Ovary (tissue), 3 donors: ENCODE results near the gene PLXNA4.

Experiments used
- EP300 ChIP-seq: sonication (generic); formaldehyde crosslinking; IDR thresholded peaks from one replicate; pipeline ENCODE4 v1.6.1; 2017; ENCODE audit warnings: antibody characterized with exemption
- POLR2A ChIP-seq: fragments of 450-650 bp; IDR thresholded peaks from one replicate; pipeline ENCODE4 v1.6.1; 2017; ENCODE audit warnings: antibody characterized with exemption, mild to moderate bottlenecking, moderate library complexity
- TF ChIP-seq, protein P1 (sequence below), 3 donors: fragments of 450-650 bp in 2 of 3; fragments of 200-600 bp in 1 of 3; IDR thresholded peaks; one replicate each; pipeline versions ENCODE4 v1.5.1 to v1.8.0; 2016 to 2022; ENCODE audit warnings: antibody characterized with exemption in 3 of 3, mild to moderate bottlenecking in 1 of 3
- donor health status: DM: no; HTN: no; CAD: no.

- TF ChIP-seq, protein P1, sequence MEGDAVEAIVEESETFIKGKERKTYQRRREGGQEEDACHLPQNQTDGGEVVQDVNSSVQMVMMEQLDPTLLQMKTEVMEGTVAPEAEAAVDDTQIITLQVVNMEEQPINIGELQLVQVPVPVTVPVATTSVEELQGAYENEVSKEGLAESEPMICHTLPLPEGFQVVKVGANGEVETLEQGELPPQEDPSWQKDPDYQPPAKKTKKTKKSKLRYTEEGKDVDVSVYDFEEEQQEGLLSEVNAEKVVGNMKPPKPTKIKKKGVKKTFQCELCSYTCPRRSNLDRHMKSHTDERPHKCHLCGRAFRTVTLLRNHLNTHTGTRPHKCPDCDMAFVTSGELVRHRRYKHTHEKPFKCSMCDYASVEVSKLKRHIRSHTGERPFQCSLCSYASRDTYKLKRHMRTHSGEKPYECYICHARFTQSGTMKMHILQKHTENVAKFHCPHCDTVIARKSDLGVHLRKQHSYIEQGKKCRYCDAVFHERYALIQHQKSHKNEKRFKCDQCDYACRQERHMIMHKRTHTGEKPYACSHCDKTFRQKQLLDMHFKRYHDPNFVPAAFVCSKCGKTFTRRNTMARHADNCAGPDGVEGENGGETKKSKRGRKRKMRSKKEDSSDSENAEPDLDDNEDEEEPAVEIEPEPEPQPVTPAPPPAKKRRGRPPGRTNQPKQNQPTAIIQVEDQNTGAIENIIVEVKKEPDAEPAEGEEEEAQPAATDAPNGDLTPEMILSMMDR (IDR thresholded peaks at IDR 0.05), result no peak
- TF ChIP-seq POLR2A (no peak), EP300 (no peak)
Measured at GRCh38 chr7:132498319-132498718, 78.0 kb downstream of the PLXNA4 start.
